Liver (tissue), 9 donors: ENCODE data around the gene KCNA10. TPM values are rescaled to one million over a fixed set of nuclear protein-coding genes. Genes with fewer than 3 reads are reported as not detected.

Experiments
- DNase-seq: peaks from one replicate; pipeline ENCODE4 v3.0.0-alpha.2; 2017; ENCODE audit warnings: low spot score
- H3K27ac ChIP-seq, 2 donors: one replicate each; pipeline ENCODE4 v1.7.0; 2013; ENCODE audit warnings: inconsistent platforms in 2 of 2, low read length in 2 of 2, control low read depth in 1 of 2, low read depth in 1 of 2, mild to moderate bottlenecking in 1 of 2
- H3K27me3 ChIP-seq, 4 donors: one replicate each; pipeline versions ENCODE4 v1.6.1 to v1.7.0; 2013; ENCODE audit warnings: low read length in 3 of 4, inconsistent platforms in 1 of 4, mild to moderate bottlenecking in 1 of 4, moderate library complexity in 1 of 4; ENCODE audit not compliant: control insufficient read depth in 4 of 4, insufficient read depth in 4 of 4
- H3K36me3 ChIP-seq, 4 donors: one replicate each; pipeline versions ENCODE4 v1.6.1 to v1.7.0; 2013; ENCODE audit warnings: low read length in 3 of 4, mild to moderate bottlenecking in 3 of 4, low read depth in 1 of 4, moderate library complexity in 1 of 4; ENCODE audit not compliant: control insufficient read depth in 4 of 4, insufficient read depth in 3 of 4
- H3K4me1 ChIP-seq, 4 donors: one replicate each; pipeline versions ENCODE4 v1.6.1 to v1.7.0; 2013; ENCODE audit warnings: low read length in 3 of 4, mild to moderate bottlenecking in 3 of 4, moderate library complexity in 1 of 4; ENCODE audit not compliant: control insufficient read depth in 4 of 4, insufficient read depth in 4 of 4
- H3K4me3 ChIP-seq, 3 donors: one replicate each; pipeline versions ENCODE4 v1.6.1 to v1.7.0; 2013; ENCODE audit warnings: low read length in 3 of 3, control low read depth in 1 of 3, low read depth in 1 of 3, mild to moderate bottlenecking in 1 of 3
- H3K9ac ChIP-seq, 2 donors: one replicate each; pipeline ENCODE4 v1.7.0; 2013; ENCODE audit warnings: low read length in 2 of 2, mild to moderate bottlenecking in 2 of 2, moderate library complexity in 2 of 2, control low read depth in 1 of 2, low read depth in 1 of 2
- H3K9me3 ChIP-seq, 4 donors: one replicate each; pipeline versions ENCODE4 v1.6.1 to v1.7.0; 2013; ENCODE audit warnings: low read length in 3 of 4; ENCODE audit not compliant: control insufficient read depth in 4 of 4
- ATF3 ChIP-seq: IDR thresholded peaks from 2 replicates; pipeline ENCODE4 v1.6.1; 2016; ENCODE audit warnings: antibody characterized with exemption
- CTCF ChIP-seq: fragments of 150-350 bp; IDR thresholded peaks from 2 replicates; pipeline ENCODE4 v1.5.1; 2017; ENCODE audit warnings: improper control_type of control experiment, low read depth, low read length; ENCODE audit not compliant: missing input control
- EGR1 ChIP-seq, 2 donors: IDR thresholded peaks; 2 replicates each; pipeline ENCODE4 v1.6.1; 2016 to 2018; ENCODE audit warnings: antibody characterized with exemption in 2 of 2, low read depth in 2 of 2
- FOXA1 ChIP-seq: IDR thresholded peaks from 2 replicates; pipeline ENCODE4 v1.6.1; 2016; ENCODE audit warnings: antibody characterized with exemption
- FOXA2 ChIP-seq: IDR thresholded peaks from 2 replicates; pipeline ENCODE4 v1.6.1; 2016; ENCODE audit warnings: antibody characterized with exemption
- GABPA ChIP-seq, 2 donors: IDR thresholded peaks in 1 of 2; conservative IDR thresholded peaks in 1 of 2; 2 replicates each; pipeline ENCODE4 v1.6.1; 2016; ENCODE audit warnings: antibody characterized with exemption in 2 of 2, mild to moderate bottlenecking in 1 of 2, moderate library complexity in 1 of 2
- HNF4A ChIP-seq, 2 donors: conservative IDR thresholded peaks; 2 replicates each; pipeline ENCODE4 v1.6.1; 2016; ENCODE audit warnings: antibody characterized with exemption in 2 of 2, mild to moderate bottlenecking in 2 of 2
- HNF4G ChIP-seq: IDR thresholded peaks from 2 replicates; pipeline ENCODE4 v1.6.1; 2016; ENCODE audit warnings: antibody characterized with exemption
- JUND ChIP-seq, 2 donors: IDR thresholded peaks; 2 replicates each; pipeline ENCODE4 v1.6.1; 2016; ENCODE audit warnings: antibody characterized with exemption in 2 of 2
- MAX ChIP-seq: IDR thresholded peaks from 2 replicates; pipeline ENCODE4 v1.6.1; 2016; ENCODE audit warnings: antibody characterized with exemption
- NR2F2 ChIP-seq: IDR thresholded peaks from 2 replicates; pipeline ENCODE4 v1.6.1; 2016; ENCODE audit warnings: antibody characterized with exemption
- RAD21 ChIP-seq, 2 donors: IDR thresholded peaks; 2 replicates each; pipeline ENCODE4 v1.6.1; 2016; ENCODE audit warnings: antibody characterized with exemption in 2 of 2, mild to moderate bottlenecking in 2 of 2
- REST ChIP-seq: IDR thresholded peaks from 2 replicates; pipeline ENCODE4 v1.6.1; 2016; ENCODE audit warnings: antibody characterized with exemption, mild to moderate bottlenecking
- RXRA ChIP-seq, 2 donors: IDR thresholded peaks; 2 replicates each; pipeline ENCODE4 v1.6.1; 2017 to 2018; ENCODE audit warnings: antibody characterized with exemption in 2 of 2, mild to moderate bottlenecking in 1 of 2
- SP1 ChIP-seq: IDR thresholded peaks from 2 replicates; pipeline ENCODE4 v1.6.1; 2018; ENCODE audit warnings: antibody characterized with exemption, mild to moderate bottlenecking
- TAF1 ChIP-seq: conservative IDR thresholded peaks from 2 replicates; pipeline ENCODE4 v1.6.1; 2016; ENCODE audit warnings: antibody characterized with exemption, mild to moderate bottlenecking
- YY1 ChIP-seq: IDR thresholded peaks from 2 replicates; pipeline ENCODE4 v1.6.1; 2016; ENCODE audit warnings: antibody characterized with exemption, mild to moderate bottlenecking
- ZBTB33 ChIP-seq: IDR thresholded peaks from 2 replicates; pipeline ENCODE4 v1.6.1; 2016; ENCODE audit warnings: antibody characterized with exemption
- WGBS: extraction: QIAGEN DNeasy Blood & Tissue Kit; methylation state at CpG from one replicate; pipeline ENCODE4 v1.1.7; 2013; 5-methylcytosine and 5-hydroxymethylcytosine counted together
- polyA plus RNA-seq, 2 donors: library from polyadenylated mRNA; stranded (reverse) in 1 of 2; unstranded in 1 of 2; fragments of 200-250 nt in 1 of 2; fragments of >200 nt in 1 of 2; fragmentation: Nextera tagmentation in 1 of 2; extraction: Ambion mirVana in 1 of 2; gene quantifications; one replicate each; pipeline versions ENCODE4 v1.2.1 to v1.2.3, GENCODE V29; 2013 to 2015
- total RNA-seq, 2 donors: library from RNA; depleted of rRNA; stranded (reverse); fragments of >200 nt; gene quantifications; one replicate each; pipeline ENCODE4 v1.2.3, GENCODE V29; 2014
- donor health status: healthy.
- donor health status: healthy.
- donor health status: healthy.
- donor health status: healthy.
- donor health status: healthy.

KCNA10 gene
- total and polyA plus RNA-seq, 4 donors, result not detected

GRCh38 chr1:110506541-110506940 is 12.4 kb downstream of the KCNA10 start:
- H3K4me3 ChIP-seq, result no peak overlapping the region
- no peak for TF ChIP-seq CTCF
- no peak for TF ChIP-seq EGR1 (IDR thresholded peaks at IDR 0.05; ENCODE audit: low read depth in 2 of 2)
- TF ChIP-seq RAD21 (IDR thresholded peaks at IDR 0.05), result no peak
- TF ChIP-seq YY1, result no peak
- no peak for TF ChIP-seq ZBTB33
- H3K27ac ChIP-seq, result no peak overlapping the region
- WGBS, result 89% methylated on average over 4 of the region's 4 CpGs
- no peak overlapping the region for H3K9ac ChIP-seq
- no peaks in the 10 kb centered on the region for H3K4me1 ChIP-seq
- H3K36me3 ChIP-seq, result no peaks in the 10 kb centered on the region
- no peak for DNase-seq
- H3K27me3 ChIP-seq, result peaks cover 0 to 3% (median 0%) of the 10 kb centered on the region in 4 donors
- no peaks in the 10 kb centered on the region for H3K9me3 ChIP-seq

- Histone ChIP-seq H3K9me3 (no peaks in the 10 kb centered on the region), H3K4me3 (no peak overlapping the region), H3K9ac (no peak overlapping the region), H3K27me3 (peaks cover 0 to 3% (median 0%) of the 10 kb centered on the region in 4 donors), H3K4me1 (no peaks in the 10 kb centered on the region), H3K36me3 (no peaks in the 10 kb centered on the region), H3K27ac (no peak overlapping the region)
- TF ChIP-seq GABPA (IDR thresholded peaks at IDR 0.05 in 1 of 2, conservative IDR thresholded peaks at IDR 0.05 in 1 of 2), result no peak
- no peak for TF ChIP-seq CTCF
- no peak for TF ChIP-seq HNF4G
- TF ChIP-seq REST, result no peak
- TF ChIP-seq EGR1 (IDR thresholded peaks at IDR 0.05; ENCODE audit: low read depth in 2 of 2), result no peak
- no peak for TF ChIP-seq YY1
- no peak for TF ChIP-seq JUND (IDR thresholded peaks at IDR 0.05)
- TF ChIP-seq ATF3, result no peak
- no peak for TF ChIP-seq RAD21 (IDR thresholded peaks at IDR 0.05)
- no peak for TF ChIP-seq SP1
- no peak for TF ChIP-seq ZBTB33
- TF ChIP-seq TAF1, result no peak
- TF ChIP-seq NR2F2, result no peak
- no peak for TF ChIP-seq FOXA1
- TF ChIP-seq RXRA (IDR thresholded peaks at IDR 0.05), result no peak
- TF ChIP-seq HNF4A (conservative IDR thresholded peaks at IDR 0.05), result no peak
- no peak for TF ChIP-seq FOXA2
- no peak for TF ChIP-seq MAX
- no peak for DNase-seq
- WGBS, result 38% methylated on average over 3 of the region's 3 CpGs
These were observed 13.4 kb downstream of the KCNA10 start for GRCh38 chr1:110505596-110505995.
